SK-N-MC (cell line): Measurements from ENCODE around the gene PPIF.

Source experiments
- EZH2 ChIP-seq: fragments of 200-600 bp; sonication (generic); IDR thresholded peaks from one replicate; pipeline ENCODE4 v1.6.1; 2017; ENCODE audit warnings: antibody characterized with exemption
- POLR2AphosphoS5 ChIP-seq: IDR thresholded peaks from 2 replicates; pipeline ENCODE4 v1.6.1; 2012; ENCODE audit warnings: mild to moderate bottlenecking, low read depth, low read length, borderline replicate concordance

- no peak for TF ChIP-seq POLR2AphosphoS5
- no peak for TF ChIP-seq EZH2
These were observed 49.3 kb downstream of the PPIF start for GRCh38 chr10:79396520-79396919.
